ENCODE results near the gene CHRND. TPM values are rescaled to one million over a fixed set of nuclear protein-coding genes. Genes with fewer than 3 reads are reported as not detected.

CHRND gene
- polyA plus RNA-seq, 1 donor from 2014 or later: not detected

- Histone ChIP-seq H3K4me3 (ENCODE audit: low read length) (no peak overlapping the region), H3F3A (ENCODE audit: insufficient read depth, low read length, poor library complexity, severe bottlenecking) (no peaks in the 10 kb centered on the region), H3K9ac (ENCODE audit: low read length) (no peak overlapping the region), H3K9me2 (ENCODE audit: insufficient read depth, low read length) (no peaks in the 10 kb centered on the region), H3K27me3 (ENCODE audit: insufficient read depth, low read depth, low read length) (no peaks in the 10 kb centered on the region), H4K20me1 (ENCODE audit: insufficient read depth) (no peaks in the 10 kb centered on the region), H3K79me2 (replicated peaks; ENCODE audit: insufficient read depth, low read length) (no peaks in the 10 kb centered on the region), H2AFZ (ENCODE audit: low read depth, low read length) (no peak overlapping the region), H3K4me2 (ENCODE audit: low read length) (no peak overlapping the region), H3K9me3 (ENCODE audit: low read length) (no peaks in the 10 kb centered on the region), H3K27ac (ENCODE audit: low read length) (no peak overlapping the region), H3K36me3 (ENCODE audit: insufficient read depth, low read length) (no peaks in the 10 kb centered on the region)
- no peak for TF ChIP-seq CTCF (IDR thresholded peaks at IDR 0.05; ENCODE audit: poor library complexity, severe bottlenecking)
- no peak for TF ChIP-seq POLR2AphosphoS5 (IDR thresholded peaks at IDR 0.05)
- no peak for TF ChIP-seq MXI1 (conservative IDR thresholded peaks at IDR 0.05; ENCODE audit: poor library complexity, severe bottlenecking)
- TF ChIP-seq RAD21 (conservative IDR thresholded peaks at IDR 0.05): no peak
- TF ChIP-seq SMC3 (conservative IDR thresholded peaks at IDR 0.05; ENCODE audit: poor library complexity): no peak
- TF ChIP-seq TAF1 (IDR thresholded peaks at IDR 0.05; ENCODE audit: low read depth): no peak
- no peak for TF ChIP-seq EZH2 (IDR thresholded peaks at IDR 0.05; ENCODE audit: borderline replicate concordance, insufficient read depth, low read length, poor library complexity, severe bottlenecking)
- TF ChIP-seq REST (IDR thresholded peaks at IDR 0.05; ENCODE audit: borderline replicate concordance): no peak
- TF ChIP-seq EP300 (conservative IDR thresholded peaks at IDR 0.05; ENCODE audit: poor library complexity, severe bottlenecking): no peak
These were observed 9.4 kb upstream of the CHRND start for GRCh38 chr2:232516551-232516950.

GRCh38 chr2:232518844-232519243, 7.1 kb upstream of the CHRND start:
- no peaks in the 10 kb centered on the region for H3K9me3 ChIP-seq (ENCODE audit: low read length)
- TF ChIP-seq REST (IDR thresholded peaks at IDR 0.05; ENCODE audit: borderline replicate concordance) (no peak), SMC3 (conservative IDR thresholded peaks at IDR 0.05; ENCODE audit: poor library complexity) (no peak), EZH2 (IDR thresholded peaks at IDR 0.05; ENCODE audit: borderline replicate concordance, insufficient read depth, low read length, poor library complexity, severe bottlenecking) (no peak), EP300 (conservative IDR thresholded peaks at IDR 0.05; ENCODE audit: poor library complexity, severe bottlenecking) (no peak), CTCF (IDR thresholded peaks at IDR 0.05; ENCODE audit: poor library complexity, severe bottlenecking) (no peak), RAD21 (conservative IDR thresholded peaks at IDR 0.05) (no peak), POLR2AphosphoS5 (IDR thresholded peaks at IDR 0.05) (no peak), MXI1 (conservative IDR thresholded peaks at IDR 0.05; ENCODE audit: poor library complexity, severe bottlenecking) (no peak), TAF1 (IDR thresholded peaks at IDR 0.05; ENCODE audit: low read depth) (no peak)
- no peaks in the 10 kb centered on the region for H3K9me2 ChIP-seq (ENCODE audit: insufficient read depth, low read length)
- no peak overlapping the region for H3K4me3 ChIP-seq (ENCODE audit: low read length)
- peaks cover 17% of the 10 kb centered on the region for H3K27me3 ChIP-seq (ENCODE audit: insufficient read depth, low read depth, low read length)
- no peak overlapping the region for H3K4me2 ChIP-seq (ENCODE audit: low read length)
- H3K79me2 ChIP-seq (replicated peaks; ENCODE audit: insufficient read depth, low read length): no peaks in the 10 kb centered on the region
- no peaks in the 10 kb centered on the region for H3K36me3 ChIP-seq (ENCODE audit: insufficient read depth, low read length)
- H2AFZ ChIP-seq (ENCODE audit: low read depth, low read length): no peak overlapping the region
- H3F3A ChIP-seq (ENCODE audit: insufficient read depth, low read length, poor library complexity, severe bottlenecking): no peaks in the 10 kb centered on the region
- no peak overlapping the region for H3K9ac ChIP-seq (ENCODE audit: low read length)
- H3K27ac ChIP-seq (ENCODE audit: low read length): no peak overlapping the region
- no peaks in the 10 kb centered on the region for H4K20me1 ChIP-seq (ENCODE audit: insufficient read depth)

All from neural cell (in vitro differentiated cells).